ENCODE measurements around the gene CBX8.

DNA sequence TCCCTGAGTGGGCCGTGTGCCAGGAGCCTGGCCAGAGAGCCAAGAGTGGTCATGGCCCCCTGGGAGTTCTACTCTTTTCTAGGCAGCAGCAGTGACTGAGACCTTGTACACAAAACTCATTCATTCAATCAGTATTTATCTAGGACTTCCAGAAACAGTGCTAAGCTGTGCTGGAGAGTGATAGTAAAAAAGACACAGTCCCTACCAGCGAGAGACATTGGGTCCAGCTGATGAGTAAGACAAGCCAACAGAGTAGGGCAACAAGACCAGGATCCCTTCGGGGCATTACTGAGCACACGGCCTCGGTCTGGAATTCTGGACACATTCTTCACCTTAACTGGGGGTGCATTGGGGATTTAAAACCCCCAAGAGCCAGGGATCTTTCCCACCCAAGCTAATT is 22.2 kb upstream of the CBX8 start:
- TF ChIP-seq POLR2A (IDR thresholded peaks at IDR 0.05; ENCODE audit: insufficient read depth in 1 of 2, low read depth in 2 of 2, low read length in 2 of 2), result no peak
- no peak for TF ChIP-seq ZNF644 (CRISPR knock-in tag; IDR thresholded peaks at IDR 0.05; ENCODE audit: low read depth)
- TF ChIP-seq, protein P1, sequence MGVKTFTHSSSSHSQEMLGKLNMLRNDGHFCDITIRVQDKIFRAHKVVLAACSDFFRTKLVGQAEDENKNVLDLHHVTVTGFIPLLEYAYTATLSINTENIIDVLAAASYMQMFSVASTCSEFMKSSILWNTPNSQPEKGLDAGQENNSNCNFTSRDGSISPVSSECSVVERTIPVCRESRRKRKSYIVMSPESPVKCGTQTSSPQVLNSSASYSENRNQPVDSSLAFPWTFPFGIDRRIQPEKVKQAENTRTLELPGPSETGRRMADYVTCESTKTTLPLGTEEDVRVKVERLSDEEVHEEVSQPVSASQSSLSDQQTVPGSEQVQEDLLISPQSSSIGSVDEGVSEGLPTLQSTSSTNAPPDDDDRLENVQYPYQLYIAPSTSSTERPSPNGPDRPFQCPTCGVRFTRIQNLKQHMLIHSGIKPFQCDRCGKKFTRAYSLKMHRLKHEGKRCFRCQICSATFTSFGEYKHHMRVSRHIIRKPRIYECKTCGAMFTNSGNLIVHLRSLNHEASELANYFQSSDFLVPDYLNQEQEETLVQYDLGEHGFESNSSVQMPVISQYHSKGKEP (CRISPR knock-in tag; IDR thresholded peaks at IDR 0.05), result no peak
- TF ChIP-seq, protein P2, sequence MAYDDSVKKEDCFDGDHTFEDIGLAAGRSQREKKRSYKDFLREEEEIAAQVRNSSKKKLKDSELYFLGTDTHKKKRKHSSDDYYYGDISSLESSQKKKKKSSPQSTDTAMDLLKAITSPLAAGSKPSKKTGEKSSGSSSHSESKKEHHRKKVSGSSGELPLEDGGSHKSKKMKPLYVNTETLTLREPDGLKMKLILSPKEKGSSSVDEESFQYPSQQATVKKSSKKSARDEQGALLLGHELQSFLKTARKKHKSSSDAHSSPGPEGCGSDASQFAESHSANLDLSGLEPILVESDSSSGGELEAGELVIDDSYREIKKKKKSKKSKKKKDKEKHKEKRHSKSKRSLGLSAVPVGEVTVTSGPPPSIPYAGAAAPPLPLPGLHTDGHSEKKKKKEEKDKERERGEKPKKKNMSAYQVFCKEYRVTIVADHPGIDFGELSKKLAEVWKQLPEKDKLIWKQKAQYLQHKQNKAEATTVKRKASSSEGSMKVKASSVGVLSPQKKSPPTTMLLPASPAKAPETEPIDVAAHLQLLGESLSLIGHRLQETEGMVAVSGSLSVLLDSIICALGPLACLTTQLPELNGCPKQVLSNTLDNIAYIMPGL (CRISPR knock-in tag; IDR thresholded peaks at IDR 0.05; ENCODE audit: borderline replicate concordance in 1 of 2, low read depth in 1 of 2), result no peak
- no peak for TF ChIP-seq HDAC2 (CRISPR knock-in tag; IDR thresholded peaks at IDR 0.05)
- TF ChIP-seq TOE1 (CRISPR knock-in tag; IDR thresholded peaks at IDR 0.05), result no peak
- TF ChIP-seq SUZ12 (IDR thresholded peaks at IDR 0.05; ENCODE audit: low read depth, low read length), result no peak
- no peak for TF ChIP-seq AHR (CRISPR knock-in tag; IDR thresholded peaks at IDR 0.05)
- TF ChIP-seq, protein P3, sequence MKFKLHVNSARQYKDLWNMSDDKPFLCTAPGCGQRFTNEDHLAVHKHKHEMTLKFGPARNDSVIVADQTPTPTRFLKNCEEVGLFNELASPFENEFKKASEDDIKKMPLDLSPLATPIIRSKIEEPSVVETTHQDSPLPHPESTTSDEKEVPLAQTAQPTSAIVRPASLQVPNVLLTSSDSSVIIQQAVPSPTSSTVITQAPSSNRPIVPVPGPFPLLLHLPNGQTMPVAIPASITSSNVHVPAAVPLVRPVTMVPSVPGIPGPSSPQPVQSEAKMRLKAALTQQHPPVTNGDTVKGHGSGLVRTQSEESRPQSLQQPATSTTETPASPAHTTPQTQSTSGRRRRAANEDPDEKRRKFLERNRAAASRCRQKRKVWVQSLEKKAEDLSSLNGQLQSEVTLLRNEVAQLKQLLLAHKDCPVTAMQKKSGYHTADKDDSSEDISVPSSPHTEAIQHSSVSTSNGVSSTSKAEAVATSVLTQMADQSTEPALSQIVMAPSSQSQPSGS (CRISPR knock-in tag; IDR thresholded peaks at IDR 0.05), result no peak
- TF ChIP-seq, protein P4, sequence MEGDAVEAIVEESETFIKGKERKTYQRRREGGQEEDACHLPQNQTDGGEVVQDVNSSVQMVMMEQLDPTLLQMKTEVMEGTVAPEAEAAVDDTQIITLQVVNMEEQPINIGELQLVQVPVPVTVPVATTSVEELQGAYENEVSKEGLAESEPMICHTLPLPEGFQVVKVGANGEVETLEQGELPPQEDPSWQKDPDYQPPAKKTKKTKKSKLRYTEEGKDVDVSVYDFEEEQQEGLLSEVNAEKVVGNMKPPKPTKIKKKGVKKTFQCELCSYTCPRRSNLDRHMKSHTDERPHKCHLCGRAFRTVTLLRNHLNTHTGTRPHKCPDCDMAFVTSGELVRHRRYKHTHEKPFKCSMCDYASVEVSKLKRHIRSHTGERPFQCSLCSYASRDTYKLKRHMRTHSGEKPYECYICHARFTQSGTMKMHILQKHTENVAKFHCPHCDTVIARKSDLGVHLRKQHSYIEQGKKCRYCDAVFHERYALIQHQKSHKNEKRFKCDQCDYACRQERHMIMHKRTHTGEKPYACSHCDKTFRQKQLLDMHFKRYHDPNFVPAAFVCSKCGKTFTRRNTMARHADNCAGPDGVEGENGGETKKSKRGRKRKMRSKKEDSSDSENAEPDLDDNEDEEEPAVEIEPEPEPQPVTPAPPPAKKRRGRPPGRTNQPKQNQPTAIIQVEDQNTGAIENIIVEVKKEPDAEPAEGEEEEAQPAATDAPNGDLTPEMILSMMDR (CRISPR knock-in tag; IDR thresholded peaks at IDR 0.05), result no peak
- no peak for TF ChIP-seq ZNF253 (CRISPR knock-in tag; IDR thresholded peaks at IDR 0.05; ENCODE audit: borderline replicate concordance)
- TF ChIP-seq KLF16 (CRISPR knock-in tag; IDR thresholded peaks at IDR 0.05), result no peak
- no peak for TF ChIP-seq NFATC3 (CRISPR knock-in tag; IDR thresholded peaks at IDR 0.05)

Data from HepG2 (cell line).